Fibroblast of lung (primary cell): ENCODE measurements around the gene HIBCH. TPM values are rescaled to one million over a fixed set of nuclear protein-coding genes. Genes with fewer than 3 reads are reported as not detected.
"Not testable (repeated sequence)": the region's sequence is repeated elsewhere in the genome, so short reads cannot be mapped to it uniquely, and the experiment has no call there.

ENCODE experiments used
- DNase-seq, 2 donors: peaks; one replicate each; pipeline versions ENCODE4 v3.0.0 to v3.0.0-alpha.2; 2010; ENCODE audit warnings: low read depth in 2 of 2
- H2AFZ ChIP-seq: 2 replicates; pipeline ENCODE4 v1.5.1; 2012; ENCODE audit warnings: low read length, control low read depth, inconsistent platforms
- H3K27ac ChIP-seq: 2 replicates; pipeline ENCODE4 v1.5.1; 2011; ENCODE audit warnings: low read length, control low read depth; ENCODE audit not compliant: insufficient read depth
- H3K27me3 ChIP-seq: 2 replicates; pipeline ENCODE4 v1.5.1; 2011; ENCODE audit warnings: mild to moderate bottlenecking, low read length; ENCODE audit not compliant: control insufficient read depth, insufficient read depth
- H3K36me3 ChIP-seq: 2 replicates; pipeline ENCODE4 v1.5.1; 2011; ENCODE audit warnings: low read length; ENCODE audit not compliant: control insufficient read depth, insufficient read depth
- H3K4me1 ChIP-seq: 2 replicates; pipeline ENCODE4 v1.5.1; 2011; ENCODE audit warnings: low read length; ENCODE audit not compliant: control insufficient read depth, insufficient read depth; ENCODE audit errors: extremely low read depth
- H3K4me2 ChIP-seq: 2 replicates; pipeline ENCODE4 v1.5.1; 2011; ENCODE audit warnings: low read length, control low read depth; ENCODE audit not compliant: insufficient read depth; ENCODE audit errors: extremely low read depth
- H3K4me3 ChIP-seq, 4 experiments: fragments of 200-600 bp in 1 of 4; sonication (generic) in 1 of 4; replicated peaks in 1 of 4; 2 replicates each; pipeline ENCODE4 v1.5.1; 2011 to 2016; ENCODE audit warnings: low read length in 4 of 4, low read depth in 3 of 4, mild to moderate bottlenecking in 3 of 4, control low read depth in 2 of 4, inconsistent platforms in 1 of 4, mixed read lengths in 1 of 4; ENCODE audit not compliant: insufficient read depth in 1 of 4; ENCODE audit errors: control extremely low read depth in 1 of 4
- H3K79me2 ChIP-seq: 2 replicates; pipeline ENCODE4 v1.5.1; 2012; ENCODE audit warnings: mild to moderate bottlenecking, low read length, inconsistent platforms; ENCODE audit not compliant: control insufficient read depth, insufficient read depth
- H3K9ac ChIP-seq: 2 replicates; pipeline ENCODE4 v1.5.1; 2011; ENCODE audit warnings: mild to moderate bottlenecking, low read length, control low read depth; ENCODE audit not compliant: insufficient read depth
- H3K9me3 ChIP-seq: 2 replicates; pipeline ENCODE4 v1.5.1; 2012; ENCODE audit warnings: low read depth, low read length; ENCODE audit not compliant: control insufficient read depth, insufficient read depth
- H4K20me1 ChIP-seq: 2 replicates; pipeline ENCODE4 v1.5.1; 2011; ENCODE audit warnings: low read length; ENCODE audit not compliant: control insufficient read depth, insufficient read depth; ENCODE audit errors: extremely low read depth
- CTCF ChIP-seq, 2 donors: IDR thresholded peaks in 1 of 2; conservative IDR thresholded peaks in 1 of 2; 1 replicate in 1 of 2; 2 replicates in 1 of 2; pipeline ENCODE4 v1.5.1; 2011 to 2012; ENCODE audit warnings: low read length in 2 of 2, control low read depth in 1 of 2, inconsistent platforms in 1 of 2, low read depth in 1 of 2, mild to moderate bottlenecking in 1 of 2
- EZH2 ChIP-seq: IDR thresholded peaks from 2 replicates; pipeline ENCODE4 v1.5.1; 2012; ENCODE audit warnings: low read length, control low read depth, mild to moderate bottlenecking; ENCODE audit errors: missing control alignments
- polyA plus RNA-seq, 2 donors: library from polyadenylated mRNA; depleted of rRNA in 1 of 2; stranded (reverse) in 1 of 2; unstranded in 1 of 2; fragments of >200 nt; gene quantifications; 2 replicates each; pipeline ENCODE4 v1.2.1, GENCODE V29; 2011 to 2012; ENCODE audit warnings: missing spikeins in 1 of 2
- total RNA-seq: library from RNA; depleted of rRNA; stranded (reverse); fragments of >200 nt; gene quantifications from 2 replicates; pipeline ENCODE4 v1.2.1, GENCODE V29; 2014

Gene HIBCH
- total and polyA plus RNA-seq, 2 donors (not counting 1 experiment from before 2014, with no cell fraction given) = 14.9 to 19.2 TPM

DNA sequence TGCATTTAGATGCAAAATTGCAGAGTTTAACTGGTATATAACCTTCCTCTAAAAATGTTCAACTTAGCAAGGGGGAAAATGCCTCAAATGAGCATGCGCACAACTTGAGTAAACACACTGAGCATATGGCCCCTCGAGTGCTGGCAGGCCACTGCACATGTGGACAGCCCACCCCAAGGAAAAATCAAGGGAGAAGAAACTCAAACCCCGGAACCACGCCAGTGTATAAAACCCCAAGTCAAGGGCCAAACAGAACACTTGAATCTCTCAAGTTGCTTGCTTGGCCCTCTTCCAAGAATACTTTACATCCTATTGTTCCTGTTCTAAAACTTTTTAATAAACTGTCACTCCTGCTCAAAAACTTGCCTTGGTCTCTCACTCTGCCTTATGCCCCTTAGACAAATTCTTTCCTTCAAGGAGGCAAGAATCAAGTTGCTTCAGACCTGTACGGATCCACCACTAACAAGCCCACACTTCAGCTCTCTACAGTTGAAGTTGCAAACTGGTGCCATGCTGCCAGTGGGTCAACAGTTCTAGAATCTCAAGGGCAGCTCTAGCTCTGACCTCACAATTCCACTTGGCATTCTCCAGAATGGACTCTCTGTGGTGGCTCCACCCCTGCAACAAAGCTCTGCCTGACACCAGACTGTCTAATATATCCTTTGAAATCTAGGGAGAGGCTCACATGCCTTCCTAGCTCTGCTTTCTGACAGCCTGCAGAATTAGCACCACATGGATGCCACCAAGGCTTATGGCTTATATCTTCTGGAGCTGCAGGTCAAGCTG lies 38.9 kb downstream of the HIBCH start:
- Histone ChIP-seq H2AFZ (no peak overlapping the region), H3K4me2 (no peak overlapping the region), H3K9me3 (no peaks in the 10 kb centered on the region), H3K4me3 (no peak overlapping the region), H4K20me1 (no peaks in the 10 kb centered on the region), H3K4me1 (no peaks in the 10 kb centered on the region), H3K9ac (no peak overlapping the region), H3K36me3 (no peaks in the 10 kb centered on the region), H3K27me3 (no peaks in the 10 kb centered on the region), H3K79me2 (no peaks in the 10 kb centered on the region), H3K27ac (no peak overlapping the region)
- TF ChIP-seq EZH2 = no peak
- no peak for TF ChIP-seq CTCF (conservative IDR thresholded peaks at IDR 0.05 in 1 of 2, IDR thresholded peaks at IDR 0.05 in 1 of 2; ENCODE audit: low read depth in 1 of 2, low read length in 2 of 2)
- DNase-seq = no peak

DNA sequence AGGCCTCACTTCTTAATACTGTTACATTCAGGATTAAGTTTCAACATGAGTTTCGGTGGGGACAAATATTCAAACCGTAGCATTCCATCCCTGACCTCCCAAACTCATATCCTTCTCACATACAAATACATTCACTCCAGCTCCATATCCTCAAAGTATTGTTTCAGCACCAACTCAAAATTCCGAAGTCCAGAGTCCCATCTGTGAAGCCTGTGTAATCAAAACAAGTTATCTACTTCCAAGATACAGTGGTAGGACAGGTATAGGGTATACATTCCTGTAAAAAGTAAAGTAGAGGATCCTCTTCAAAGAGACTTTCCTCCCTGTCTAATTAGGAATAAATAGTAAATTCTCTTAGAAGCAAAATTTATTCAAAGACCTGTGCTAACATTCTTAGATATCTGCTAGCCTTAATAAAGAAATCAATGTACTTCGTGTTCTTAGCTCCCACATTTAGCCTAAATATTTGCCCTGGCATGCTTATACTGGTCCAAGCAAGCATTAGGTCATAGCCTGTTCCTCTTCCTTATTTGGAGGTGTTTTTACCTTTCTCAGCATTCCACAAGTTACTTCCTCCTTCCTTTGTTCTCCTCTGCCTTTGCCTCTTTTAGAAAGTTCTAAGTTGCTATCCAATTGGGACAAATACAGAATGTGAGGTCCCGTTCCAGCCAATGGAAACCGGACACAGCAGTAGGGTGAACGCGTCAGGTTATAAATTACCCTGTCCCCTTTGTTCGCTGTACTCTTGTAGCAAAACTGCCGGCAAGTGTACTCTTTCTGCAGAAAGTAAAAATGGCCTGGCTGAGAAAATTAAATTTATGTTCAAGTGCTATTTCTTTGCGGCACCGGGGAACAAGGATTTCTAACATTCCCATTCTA lies 40.1 kb downstream of the HIBCH start:
- not testable (repeated sequence) for H3K36me3 ChIP-seq, H3K4me2 ChIP-seq, H3K9me3 ChIP-seq, H3K79me2 ChIP-seq, DNase-seq, H3K9ac ChIP-seq, H3K27ac ChIP-seq, H3K27me3 ChIP-seq, H3K4me1 ChIP-seq, H4K20me1 ChIP-seq, H3K4me3 ChIP-seq, H2AFZ ChIP-seq

- no peak overlapping the region for H2AFZ ChIP-seq
Measured at GRCh38 chr2:190277234-190278112, 42.2 kb downstream of the HIBCH start.

More at GRCh38 chr2:190277234-190278112, 42.2 kb downstream of the HIBCH start:
- Histone ChIP-seq H3K27ac (no peak overlapping the region), H3K27me3 (no peaks in the 10 kb centered on the region), H3K9me3 (no peaks in the 10 kb centered on the region), H3K9ac (no peak overlapping the region), H3K4me3 (no peak overlapping the region), H3K79me2 (no peaks in the 10 kb centered on the region), H3K36me3 (no peaks in the 10 kb centered on the region), H3K4me1 (no peaks in the 10 kb centered on the region), H4K20me1 (no peaks in the 10 kb centered on the region), H3K4me2 (no peak overlapping the region)
- DNase-seq = peak; percentile 41 to 65
- TF ChIP-seq CTCF (conservative IDR thresholded peaks at IDR 0.05 in 1 of 2, IDR thresholded peaks at IDR 0.05 in 1 of 2; ENCODE audit: low read depth in 1 of 2, low read length in 2 of 2) (peak; percentile 56 to 58), EZH2 (no peak)
